PC-3 (cell line): ENCODE data around the gene LYG1. TPM values are rescaled to one million over a fixed set of nuclear protein-coding genes. Genes with fewer than 3 reads are reported as not detected.
"Not testable (repeated sequence)": the region's sequence is repeated elsewhere in the genome, so short reads cannot be mapped to it uniquely, and the experiment has no call there.

Experiments
- ATAC-seq: fragments of 200-7000 bp; cut with Tn5 transposase; 2 replicates; pipeline ENCODE4 v1.9.1; 2020; ENCODE audit warnings: mild to moderate bottlenecking, moderate library complexity
- BruUV-seq: library from RNA; stranded (reverse); fragments of 400-500 nt; replicated peaks from 2 replicates; lab custom pipeline; 2021; lab: Mats Ljungman, UMichigan
- CTCF ChIA-PET: fragments of 300-600 bp; sonication (Branson Sonifier 250); formaldehyde crosslinking; loops from one replicate; lab custom pipeline; 2022; ENCODE audit warnings: antibody characterized with exemption; lab: Charles Lee
- POLR2A ChIA-PET: fragments of 300-600 bp; sonication (Branson Sonifier 250); formaldehyde crosslinking; loops from one replicate; lab custom pipeline; 2022; ENCODE audit warnings: antibody characterized with exemption; ENCODE audit not compliant: unreplicated experiment; lab: Charles Lee
- DNase-seq: peaks from one replicate; pipeline ENCODE4 v3.0.0-alpha.2; 2015
- H2AFZ ChIP-seq: fragments of 300-600 bp; sonication (generic); 2 replicates; pipeline ENCODE4 v1.6.0; 2016; ENCODE audit warnings: antibody characterized with exemption, low read length
- H3F3A ChIP-seq: fragments of 300-600 bp; sonication (generic); one replicate; pipeline ENCODE4 v1.6.0; 2017; ENCODE audit warnings: antibody characterized with exemption, low read length, control low read depth, mild to moderate bottlenecking; ENCODE audit not compliant: unreplicated experiment
- H3K27ac ChIP-seq: fragments of 300-600 bp; sonication (generic); 2 replicates; pipeline ENCODE4 v1.5.1; 2016; ENCODE audit warnings: mild to moderate bottlenecking, low read length
- H3K27me3 ChIP-seq: fragments of 300-600 bp; sonication (generic); 2 replicates; pipeline ENCODE4 v1.6.1; 2016; ENCODE audit warnings: low read length, mixed read lengths
- H3K36me3 ChIP-seq: fragments of 300-600 bp; sonication (generic); 2 replicates; pipeline ENCODE4 v1.6.1; 2016; ENCODE audit warnings: low read depth, mixed run types, low read length, mixed read lengths
- H3K4me1 ChIP-seq: fragments of 300-600 bp; sonication (generic); 2 replicates; pipeline ENCODE4 v1.5.1; 2016; ENCODE audit warnings: low read length; ENCODE audit not compliant: insufficient read depth
- H3K4me2 ChIP-seq: fragments of 300-600 bp; sonication (generic); 2 replicates; pipeline ENCODE4 v1.6.0; 2016; ENCODE audit warnings: low read length
- H3K4me3 ChIP-seq: fragments of 300-600 bp; sonication (generic); 2 replicates; pipeline ENCODE4 v1.5.1; 2016; ENCODE audit warnings: mild to moderate bottlenecking, low read length, mixed read lengths
- H3K79me2 ChIP-seq: fragments of 300-600 bp; sonication (generic); 2 replicates; pipeline ENCODE4 v1.6.1; 2017; ENCODE audit warnings: low read length, mixed read lengths
- H3K9ac ChIP-seq: fragments of 300-600 bp; sonication (generic); 2 replicates; pipeline ENCODE4 v1.6.0; 2016; ENCODE audit warnings: mild to moderate bottlenecking, low read length
- H3K9me2 ChIP-seq: fragments of 300-600 bp; sonication (generic); replicated peaks from 2 replicates; pipeline ENCODE4 v1.6.1; 2016; ENCODE audit warnings: mixed run types, low read length, mixed read lengths
- H3K9me3 ChIP-seq: fragments of 300-600 bp; sonication (generic); 2 replicates; pipeline ENCODE4 v1.6.1; 2016; ENCODE audit warnings: low read length, mixed read lengths
- H4K20me1 ChIP-seq: fragments of 300-600 bp; sonication (generic); 2 replicates; pipeline ENCODE4 v1.6.1; 2016; ENCODE audit warnings: low read length, mixed read lengths
- EZH2 ChIP-seq: fragments of 300-600 bp; sonication (generic); IDR thresholded peaks from one replicate; pipeline ENCODE4 v1.6.1; 2017; ENCODE audit warnings: antibody characterized with exemption, mild to moderate bottlenecking, low read length; ENCODE audit not compliant: unreplicated experiment
- EZH2phosphoT487 ChIP-seq: fragments of 300-600 bp; sonication (generic); IDR thresholded peaks from 2 replicates; pipeline ENCODE4 v1.6.1; 2018; ENCODE audit warnings: mild to moderate bottlenecking, antibody characterized with exemption, low read length, borderline replicate concordance
- intact Hi-C: fragments of 100-400 bp; cut with micrococcal nuclease; formaldehyde crosslinking; loops from 2 replicates; pipeline ENCODE4 v1.9.0; 2023
- total RNA-seq: library from RNA; depleted of rRNA; stranded (reverse); fragments of >200 nt; gene quantifications from 2 replicates; pipeline ENCODE4 v1.2.3, GENCODE V29; 2014
- TF ChIP-seq, protein P1 (sequence below): fragments of 300-600 bp; sonication (generic); conservative IDR thresholded peaks from 2 replicates; pipeline ENCODE4 v1.5.1; 2017; ENCODE audit warnings: antibody characterized with exemption, low read depth, mild to moderate bottlenecking, low read length

Gene LYG1
- total RNA-seq, 1 experiment from 2014 or later, result 1.5 TPM

DNA sequence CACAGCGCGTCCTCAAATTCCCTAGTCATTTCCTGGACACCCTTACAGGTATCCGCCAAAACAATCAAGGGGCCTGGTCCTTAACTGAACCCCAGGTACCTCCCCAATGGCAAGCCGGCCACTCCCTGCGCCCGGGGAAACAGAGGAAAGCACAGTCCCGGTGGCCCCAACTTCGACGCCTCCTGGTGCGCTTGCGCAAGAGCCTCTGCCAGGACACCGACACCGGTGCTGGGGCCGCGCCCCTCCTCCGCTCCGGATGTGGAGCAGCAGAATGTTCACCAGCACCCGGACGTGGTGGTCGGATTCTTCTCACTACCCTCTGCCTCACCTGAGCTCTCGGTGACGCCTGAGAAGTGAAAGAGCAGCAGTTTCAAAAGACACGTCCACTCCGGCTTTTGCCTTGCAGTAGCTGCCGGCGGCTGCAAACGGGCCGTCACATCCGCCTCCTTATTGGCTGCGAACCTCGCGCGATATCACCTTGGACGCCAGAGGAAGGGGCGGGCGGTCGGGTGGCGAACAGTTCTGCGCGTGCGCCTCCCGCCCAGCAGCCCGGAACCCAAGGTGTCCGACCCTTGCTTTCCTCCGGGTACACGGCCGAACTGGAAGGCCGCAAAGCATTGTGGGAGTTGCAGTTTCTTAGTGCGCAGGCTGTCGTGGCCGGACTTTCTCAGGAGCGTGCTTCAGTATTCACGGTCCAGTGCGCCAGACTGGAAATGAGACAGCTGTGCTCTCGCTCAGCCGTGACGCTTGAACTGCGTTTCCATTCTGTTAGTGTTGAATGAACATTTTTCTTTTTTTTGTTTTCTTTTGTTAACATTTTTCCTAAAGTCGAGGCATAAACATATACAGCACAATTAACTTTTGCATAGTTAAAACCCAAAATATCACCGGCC lies 35.2 kb upstream of the LYG1 start, which contains the start of gene TXNDC9:
TXNDC9 (minus strand) TSS at position 423 of the 893 bp plus-strand sequence. CDS start 3,123 bp downstream, outside the sequence.
- Histone ChIP-seq H3K27me3 (no peaks in the 10 kb centered on the region), H3K9ac (peak within 1 kb of the TSS; percentile 93), H3F3A (no peaks in the 10 kb centered on the region), H3K79me2 (peaks cover 86% of the 10 kb centered on the region), H3K27ac (peak within 1 kb of the TSS; percentile 73), H3K4me3 (peak within 1 kb of the TSS; percentile 81), H3K4me1 (peaks cover 32% of the 10 kb centered on the region), H3K36me3 (peaks cover 15% of the 10 kb centered on the region; the same call in 1 of the 2 replicates), H3K9me3 (no peaks in the 10 kb centered on the region), H2AFZ (peak within 1 kb of the TSS; percentile 98), H3K4me2 (peak within 1 kb of the TSS; percentile 100), H3K9me2 (no peaks in the 10 kb centered on the region), H4K20me1 (peaks cover 38% of the 10 kb centered on the region)
- TF ChIP-seq EZH2phosphoT487 (no peak), EZH2 (no peak)
- TF ChIP-seq, protein P1, sequence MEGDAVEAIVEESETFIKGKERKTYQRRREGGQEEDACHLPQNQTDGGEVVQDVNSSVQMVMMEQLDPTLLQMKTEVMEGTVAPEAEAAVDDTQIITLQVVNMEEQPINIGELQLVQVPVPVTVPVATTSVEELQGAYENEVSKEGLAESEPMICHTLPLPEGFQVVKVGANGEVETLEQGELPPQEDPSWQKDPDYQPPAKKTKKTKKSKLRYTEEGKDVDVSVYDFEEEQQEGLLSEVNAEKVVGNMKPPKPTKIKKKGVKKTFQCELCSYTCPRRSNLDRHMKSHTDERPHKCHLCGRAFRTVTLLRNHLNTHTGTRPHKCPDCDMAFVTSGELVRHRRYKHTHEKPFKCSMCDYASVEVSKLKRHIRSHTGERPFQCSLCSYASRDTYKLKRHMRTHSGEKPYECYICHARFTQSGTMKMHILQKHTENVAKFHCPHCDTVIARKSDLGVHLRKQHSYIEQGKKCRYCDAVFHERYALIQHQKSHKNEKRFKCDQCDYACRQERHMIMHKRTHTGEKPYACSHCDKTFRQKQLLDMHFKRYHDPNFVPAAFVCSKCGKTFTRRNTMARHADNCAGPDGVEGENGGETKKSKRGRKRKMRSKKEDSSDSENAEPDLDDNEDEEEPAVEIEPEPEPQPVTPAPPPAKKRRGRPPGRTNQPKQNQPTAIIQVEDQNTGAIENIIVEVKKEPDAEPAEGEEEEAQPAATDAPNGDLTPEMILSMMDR, result no peak
- DNase-seq (peak; percentile 99), ATAC-seq (peak; percentile 76)
- CTCF ChIA-PET, result no interaction called here
- POLR2A ChIA-PET, result no interaction called here
- intact Hi-C loops, result loop anchor here (1.0 to 2.0 kb wide), 3 partner anchors 61 to 155 kb away; partner anchors contain the start of genes MITD1, MRPL30 and REV1
- TSS peak; percentile 72 for BruUV-seq

DNA sequence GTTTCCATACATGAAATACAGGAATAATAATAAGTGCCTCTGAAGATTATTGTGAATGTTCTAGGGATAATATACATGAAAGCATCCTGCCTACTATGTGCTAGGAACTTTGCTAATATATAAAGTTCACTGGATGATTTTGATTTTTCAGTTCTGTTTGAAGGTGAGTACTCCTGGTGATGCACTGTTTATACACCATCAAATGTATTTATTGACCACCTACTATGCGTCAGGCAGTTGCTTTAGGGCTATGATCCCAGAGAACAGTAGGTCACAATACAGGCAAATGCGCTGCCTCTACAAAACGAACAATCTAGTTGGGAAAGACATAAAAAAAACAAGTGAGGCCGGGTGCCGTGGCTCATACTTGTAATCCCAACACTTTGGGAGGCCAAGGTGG lies 24.4 kb upstream of the LYG1 start:
- Histone ChIP-seq H3K4me3 (no peak overlapping the region), H3K79me2 (peaks cover 16% of the 10 kb centered on the region), H3K9ac (no peak overlapping the region), H3K27me3 (no peaks in the 10 kb centered on the region), H3K9me2 (no peaks in the 10 kb centered on the region), H4K20me1 (no peaks in the 10 kb centered on the region), H3K9me3 (no peaks in the 10 kb centered on the region), H3K4me1 (no peaks in the 10 kb centered on the region), H3K27ac (no peak overlapping the region), H3F3A (no peaks in the 10 kb centered on the region), H2AFZ (no peak overlapping the region), H3K36me3 (peaks cover 67% of the 10 kb centered on the region), H3K4me2 (no peak overlapping the region)
- POLR2A ChIA-PET, result no interaction called here
- DNase-seq, result no peak
- intact Hi-C loops, result no loop called here
- CTCF ChIA-PET, result no interaction called here
- TF ChIP-seq, protein P1, result no peak
- TF ChIP-seq EZH2phosphoT487 (no peak), EZH2 (no peak)
- no peak for ATAC-seq
- BruUV-seq, result no TSS peak

DNA sequence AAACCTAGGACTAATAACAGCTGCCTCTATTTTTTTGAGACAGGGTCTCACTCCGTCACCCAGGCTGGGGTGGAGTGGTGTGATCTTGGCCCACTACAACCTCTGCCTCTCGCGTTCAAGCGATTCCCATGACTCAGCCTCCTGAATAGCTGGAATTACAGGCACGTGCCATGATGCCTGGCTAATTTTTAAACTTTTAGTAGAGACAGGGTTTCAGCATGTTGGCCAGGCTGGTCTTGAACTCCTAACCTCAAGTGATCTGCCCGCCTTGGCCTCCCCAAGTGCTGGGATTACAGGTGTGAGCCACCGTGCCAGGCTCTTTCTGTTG lies 16.8 kb upstream of the LYG1 start:
- H4K20me1 ChIP-seq, H3K9me2 ChIP-seq, H3K27ac ChIP-seq, H3K4me1 ChIP-seq, H3K9ac ChIP-seq, CTCF ChIA-PET, POLR2A ChIA-PET, H3F3A ChIP-seq, H3K27me3 ChIP-seq, H3K9me3 ChIP-seq, BruUV-seq, H3K4me3 ChIP-seq, DNase-seq, intact Hi-C loops, ATAC-seq, H2AFZ ChIP-seq, H3K79me2 ChIP-seq, H3K4me2 ChIP-seq: not testable (repeated sequence)
- H3K36me3 ChIP-seq, result peaks cover 45% of the 10 kb centered on the region
